ENCODE results near the gene ARID3B. TPM values are rescaled to one million over a fixed set of nuclear protein-coding genes. Genes with fewer than 3 reads are reported as not detected.
"Not testable (repeated sequence)": the region's sequence is repeated elsewhere in the genome, so short reads cannot be mapped to it uniquely, and the experiment has no call there.

The ARID3B gene
- total RNA-seq, 2 experiments from 2014 or later, result 39.4 to 43.0 TPM

GRCh38 chr15:74585857-74586256 lies 44.8 kb downstream of the ARID3B start:
- Mint-ChIP-seq H3K4me3 (no peak overlapping the region), H3K9me3 (no peaks in the 10 kb centered on the region), H3K27me3 (no peaks in the 10 kb centered on the region), H3K27ac (no peak overlapping the region), H3K4me1 (peaks cover 12% of the 10 kb centered on the region), H3K36me3 (peaks cover 9% of the 10 kb centered on the region)
- no peak for DNase-seq
- POLR2A ChIA-PET, result no interaction called here
- ATAC-seq (ENCODE audit: low read depth), result no peak

GRCh38 chr15:74589826-74590225 lies 48.8 kb downstream of the ARID3B start:
- Mint-ChIP-seq H3K4me1 (peaks cover 6% of the 10 kb centered on the region), H3K36me3 (peaks cover 8% of the 10 kb centered on the region), H3K27me3 (no peaks in the 10 kb centered on the region), H3K9me3 (no peaks in the 10 kb centered on the region), H3K27ac (no peak overlapping the region), H3K4me3 (no peak overlapping the region)
- DNase-seq (no peak), ATAC-seq (ENCODE audit: low read depth) (no peak)
- POLR2A ChIA-PET, result no interaction called here

GRCh38 chr15:74592222-74592621 lies 51.2 kb downstream of the ARID3B start:
- H3K27ac Mint-ChIP-seq, result no peak overlapping the region
- peaks cover 7% of the 10 kb centered on the region for H3K36me3 Mint-ChIP-seq
- ATAC-seq (ENCODE audit: low read depth), result no peak
- POLR2A ChIA-PET, result no interaction called here
- no peak for DNase-seq
- H3K4me1 Mint-ChIP-seq, result no peaks in the 10 kb centered on the region
- no peaks in the 10 kb centered on the region for H3K9me3 Mint-ChIP-seq
- no peak overlapping the region for H3K4me3 Mint-ChIP-seq
- no peaks in the 10 kb centered on the region for H3K27me3 Mint-ChIP-seq

GRCh38 chr15:74593122-74593521 lies 52.1 kb downstream of the ARID3B start:
- no peak overlapping the region for H3K27ac Mint-ChIP-seq
- H3K4me1 Mint-ChIP-seq, result peaks cover 5% of the 10 kb centered on the region
- no peaks in the 10 kb centered on the region for H3K27me3 Mint-ChIP-seq
- peaks cover 7% of the 10 kb centered on the region for H3K36me3 Mint-ChIP-seq
- no peak overlapping the region for H3K4me3 Mint-ChIP-seq
- DNase-seq (no peak), ATAC-seq (ENCODE audit: low read depth) (no peak)
- H3K9me3 Mint-ChIP-seq, result no peaks in the 10 kb centered on the region
- POLR2A ChIA-PET, result no interaction called here

GRCh38 chr15:74594455-74594854 lies 53.4 kb downstream of the ARID3B start:
- peaks cover 7% of the 10 kb centered on the region for H3K36me3 Mint-ChIP-seq
- H3K27me3 Mint-ChIP-seq, result no peaks in the 10 kb centered on the region
- ATAC-seq (ENCODE audit: low read depth) (no peak), DNase-seq (no peak)
- no peak overlapping the region for H3K27ac Mint-ChIP-seq
- H3K4me1 Mint-ChIP-seq, result peaks cover 12% of the 10 kb centered on the region
- no peaks in the 10 kb centered on the region for H3K9me3 Mint-ChIP-seq
- POLR2A ChIA-PET, result no interaction called here
- no peak overlapping the region for H3K4me3 Mint-ChIP-seq

- Mint-ChIP-seq H3K27ac (no peak overlapping the region), H3K4me3 (no peak overlapping the region), H3K27me3 (no peaks in the 10 kb centered on the region), H3K9me3 (no peaks in the 10 kb centered on the region), H3K36me3 (peaks cover 5% of the 10 kb centered on the region), H3K4me1 (peaks cover 14% of the 10 kb centered on the region)
- POLR2A ChIA-PET, result no interaction called here
- DNase-seq (no peak), ATAC-seq (ENCODE audit: low read depth) (no peak)
These were observed 54.3 kb downstream of the ARID3B start for GRCh38 chr15:74595271-74595670.

- H3K9me3 Mint-ChIP-seq; H3K4me3 Mint-ChIP-seq; DNase-seq; H3K27ac Mint-ChIP-seq; H3K36me3 Mint-ChIP-seq; ATAC-seq (ENCODE audit: low read depth); POLR2A ChIA-PET; H3K27me3 Mint-ChIP-seq: not testable (repeated sequence)
- H3K4me1 Mint-ChIP-seq, result peaks cover 14% of the 10 kb centered on the region
These were observed 55.7 kb downstream of the ARID3B start for GRCh38 chr15:74596736-74597135.

- H3K36me3 Mint-ChIP-seq; DNase-seq; ATAC-seq (ENCODE audit: low read depth); H3K4me3 Mint-ChIP-seq; H3K27me3 Mint-ChIP-seq; H3K9me3 Mint-ChIP-seq: not testable (repeated sequence)
- POLR2A ChIA-PET, result interaction anchor here (1.8 to 4.0 kb wide), 3 partner anchors 15 to 136 kb away, joined by 6 to 49 read pairs (median 20); partner anchors contain the start of genes ARID3B, CLK3 and UBL7
- Mint-ChIP-seq H3K4me1 (peaks cover 14% of the 10 kb centered on the region), H3K27ac (peak overlapping the region; percentile 9)
These were observed 56.2 kb downstream of the ARID3B start for GRCh38 chr15:74597146-74597705.

GRCh38 chr15:74598126-74598842 lies 57.3 kb downstream of the ARID3B start:
- DNase-seq, result peak; percentile 90
- Mint-ChIP-seq H3K36me3 (peaks cover 4% of the 10 kb centered on the region), H3K4me3 (peak overlapping the region; percentile 96), H3K27me3 (no peaks in the 10 kb centered on the region), H3K4me1 (peaks cover 14% of the 10 kb centered on the region), H3K27ac (peak overlapping the region; percentile 95), H3K9me3 (no peaks in the 10 kb centered on the region)
- ATAC-seq (ENCODE audit: low read depth), result peak; percentile 96
- POLR2A ChIA-PET, result interaction anchor here (0.6 to 4.0 kb wide), 10 partner anchors 14 to 220 kb away, joined by 3 to 49 read pairs (median 4); partner anchors contain the start of genes ARID3B, CLK3 and UBL7

GRCh38 chr15:74599156-74599555 lies 58.1 kb downstream of the ARID3B start:
- DNase-seq, result no peak
- no peaks in the 10 kb centered on the region for H3K9me3 Mint-ChIP-seq
- H3K27ac Mint-ChIP-seq, result peak overlapping the region; percentile 95
- H3K36me3 Mint-ChIP-seq, result peaks cover 4% of the 10 kb centered on the region
- H3K4me3 Mint-ChIP-seq, result peak overlapping the region; percentile 96
- POLR2A ChIA-PET, result interaction anchor here (0.6 to 4.0 kb wide), 6 partner anchors 13 to 221 kb away, joined by 3 to 49 read pairs (median 6); partner anchors contain the start of genes ARID3B, CLK3 and UBL7
- peaks cover 14% of the 10 kb centered on the region for H3K4me1 Mint-ChIP-seq
- ATAC-seq (ENCODE audit: low read depth), result no peak
- no peaks in the 10 kb centered on the region for H3K27me3 Mint-ChIP-seq

- ATAC-seq (ENCODE audit: low read depth), result no peak
- Mint-ChIP-seq H3K27me3 (no peaks in the 10 kb centered on the region), H3K9me3 (no peaks in the 10 kb centered on the region), H3K27ac (no peak overlapping the region), H3K4me3 (no peak overlapping the region), H3K36me3 (no peaks in the 10 kb centered on the region), H3K4me1 (peaks cover 10% of the 10 kb centered on the region)
- POLR2A ChIA-PET, result interaction anchor here (0.9 to 1.0 kb wide), 2 partner anchors 12 to 219 kb away, joined by 3 to 4 read pairs; no protein-coding TSS in a partner anchor
- DNase-seq, result no peak
These were observed 62.2 kb downstream of the ARID3B start for GRCh38 chr15:74603026-74603788.

GRCh38 chr15:74603789-74604705 lies 63.0 kb downstream of the ARID3B start:
- Mint-ChIP-seq H3K36me3 (no peaks in the 10 kb centered on the region), H3K27me3 (no peaks in the 10 kb centered on the region), H3K4me1 (peaks cover 7% of the 10 kb centered on the region), H3K9me3 (no peaks in the 10 kb centered on the region), H3K4me3 (no peak overlapping the region), H3K27ac (no peak overlapping the region)
- ATAC-seq (ENCODE audit: low read depth) (peak; percentile 7), DNase-seq (no peak)
- POLR2A ChIA-PET, result interaction anchor here (1.0 kb wide), 1 partner anchor 11 kb away, joined by 4 read pairs; no protein-coding TSS in a partner anchor
